SK-N-DZ (cell line): Measurements from ENCODE around the gene PACS1.
A peak's percentile ranks its signal among the peaks of the same experiment; 100 is the strongest.
"Not testable (repeated sequence)": the region's sequence is repeated elsewhere in the genome, so short reads cannot be mapped to it uniquely, and the experiment has no call there.

Experiments
- DNase-seq: peaks from one replicate; pipeline ENCODE4 v3.0.0-alpha.2; 2015; ENCODE audit warnings: low spot score

Gene PACS1

DNA sequence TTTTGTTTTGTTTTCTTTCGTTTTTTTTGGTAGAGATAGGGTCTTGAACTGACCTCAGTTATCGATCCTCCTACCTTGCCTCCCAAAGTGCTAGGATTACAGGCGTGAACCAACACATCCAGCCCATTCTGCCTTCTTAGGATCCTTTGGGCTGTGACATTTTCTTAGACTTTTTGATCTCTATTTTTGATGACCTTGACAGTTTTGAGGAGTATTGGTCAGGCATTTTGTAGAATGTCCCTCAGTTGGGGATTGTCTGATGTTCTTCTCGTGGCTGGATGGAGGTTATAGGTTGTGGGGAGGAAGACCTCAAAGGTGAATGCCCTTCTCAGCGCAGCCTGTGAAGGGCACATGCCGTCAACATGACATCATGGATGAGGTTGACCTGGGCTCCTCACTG is 178.8 kb downstream of the PACS1 start:
- DNase-seq: no peak

DNA sequence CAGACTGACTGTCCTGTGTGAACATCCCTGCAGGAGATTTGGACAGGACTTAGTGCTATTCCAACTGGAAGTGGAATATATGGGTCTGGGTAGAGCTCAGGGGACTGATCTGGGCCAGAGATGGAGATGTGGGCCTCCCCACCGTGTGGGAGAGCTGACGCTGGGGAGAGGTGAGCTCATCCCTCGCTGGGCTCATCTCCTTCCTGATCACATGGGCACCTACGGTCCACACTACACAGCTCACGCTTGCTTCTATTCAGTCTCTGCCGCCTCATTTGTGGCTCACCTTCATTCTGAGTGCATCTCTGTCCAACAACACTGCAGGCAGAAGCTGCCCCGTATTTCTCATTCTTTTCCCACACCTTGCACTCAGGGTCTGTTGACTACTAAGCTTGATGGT is 181.7 kb downstream of the PACS1 start:
- DNase-seq: no peak

DNA sequence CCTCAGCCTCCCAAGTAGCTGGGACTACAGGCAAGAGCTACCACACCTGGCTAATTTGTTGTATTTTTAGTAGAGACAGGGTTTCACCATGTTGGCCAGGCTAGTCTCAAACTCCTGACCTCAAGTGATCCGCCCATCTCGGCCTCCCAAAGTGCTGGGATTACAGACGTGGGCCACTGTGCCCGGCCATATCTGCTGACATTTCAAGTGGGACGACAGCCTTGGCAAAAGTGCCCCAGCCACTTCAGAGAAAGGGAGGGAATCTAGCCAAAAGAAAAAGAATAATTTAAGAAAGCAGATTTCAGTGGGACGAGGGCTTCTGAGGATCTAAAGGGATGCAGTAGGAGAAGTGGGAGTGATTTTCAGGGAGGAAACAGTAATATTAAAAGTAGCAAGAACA is 183.0 kb downstream of the PACS1 start:
- not testable (repeated sequence) for DNase-seq

DNA sequence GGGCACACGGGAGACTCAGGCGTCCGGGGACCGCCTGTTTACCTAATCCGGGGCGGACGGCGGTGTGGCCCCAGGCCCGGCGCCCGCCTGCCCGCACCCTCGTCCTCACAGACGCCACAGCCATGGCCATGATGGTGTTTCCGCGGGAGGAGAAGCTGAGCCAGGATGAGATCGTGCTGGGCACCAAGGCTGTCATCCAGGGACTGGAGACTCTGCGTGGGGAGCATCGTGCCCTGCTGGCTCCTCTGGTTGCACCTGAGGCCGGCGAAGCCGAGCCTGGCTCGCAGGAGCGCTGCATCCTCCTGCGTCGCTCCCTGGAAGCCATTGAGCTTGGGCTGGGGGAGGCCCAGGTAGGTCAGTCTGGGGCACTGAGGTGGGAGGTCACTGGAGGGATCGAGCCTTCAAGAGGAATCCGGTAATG is 188.4 kb downstream of the PACS1 start:
- no peak for DNase-seq

DNA sequence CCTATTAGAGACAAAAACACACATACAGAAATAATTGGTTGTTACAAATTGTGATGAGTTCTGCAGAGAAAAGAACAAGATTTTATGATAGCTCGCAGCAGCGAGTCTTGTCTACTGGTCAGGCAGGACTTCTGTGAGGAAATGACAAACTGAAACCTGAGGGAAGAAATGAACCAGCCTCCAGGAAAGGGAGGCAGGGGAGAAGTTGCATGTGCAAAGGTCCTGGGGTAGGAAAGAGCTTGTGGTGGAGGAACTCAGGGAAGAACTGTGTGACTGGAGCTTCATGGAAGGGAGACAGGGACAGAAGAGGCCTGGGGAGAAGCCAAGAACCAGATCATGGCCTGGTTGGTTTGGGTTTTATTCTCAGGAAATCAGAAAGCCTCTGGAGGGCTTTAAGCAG is 189.2 kb downstream of the PACS1 start:
- DNase-seq: no peak

DNA sequence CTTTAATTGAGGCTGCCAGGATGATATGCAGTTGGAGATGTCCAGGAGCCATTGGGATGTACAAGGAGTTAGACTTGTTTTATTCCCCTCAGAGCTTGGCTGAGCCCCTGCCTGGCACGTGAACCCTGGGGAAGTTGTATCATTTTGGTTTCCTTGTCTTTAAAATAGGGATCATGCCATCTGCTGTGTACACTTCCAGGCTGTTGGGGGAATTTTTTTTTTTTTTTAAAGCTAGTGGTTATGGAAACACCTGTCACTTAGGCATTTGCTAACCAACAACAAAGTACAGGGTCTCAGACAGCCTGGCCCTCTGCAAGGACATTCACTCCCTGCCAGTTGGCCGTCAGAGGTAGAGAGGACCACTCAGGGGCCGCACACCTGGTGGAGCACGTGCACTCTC is 189.9 kb downstream of the PACS1 start:
- no peak for DNase-seq

DNA sequence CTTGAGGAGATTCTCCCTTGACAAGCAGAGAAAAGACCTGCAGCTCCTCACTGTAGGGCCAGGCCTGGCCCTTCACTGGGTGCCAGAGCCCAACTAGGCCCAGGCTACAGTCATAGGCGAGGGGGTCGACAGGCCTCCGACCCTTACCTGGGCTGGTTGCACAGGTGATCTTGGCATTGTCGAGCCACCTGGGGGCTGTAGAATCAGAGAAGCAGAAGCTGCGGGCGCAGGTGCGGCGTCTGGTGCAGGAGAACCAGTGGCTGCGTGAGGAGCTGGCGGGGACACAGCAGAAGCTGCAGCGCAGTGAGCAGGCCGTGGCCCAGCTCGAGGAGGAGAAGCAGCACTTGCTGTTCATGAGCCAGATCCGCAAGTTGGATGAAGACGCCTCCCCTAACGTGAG is 191.5 kb downstream of the PACS1 start:
- no peak for DNase-seq

DNA sequence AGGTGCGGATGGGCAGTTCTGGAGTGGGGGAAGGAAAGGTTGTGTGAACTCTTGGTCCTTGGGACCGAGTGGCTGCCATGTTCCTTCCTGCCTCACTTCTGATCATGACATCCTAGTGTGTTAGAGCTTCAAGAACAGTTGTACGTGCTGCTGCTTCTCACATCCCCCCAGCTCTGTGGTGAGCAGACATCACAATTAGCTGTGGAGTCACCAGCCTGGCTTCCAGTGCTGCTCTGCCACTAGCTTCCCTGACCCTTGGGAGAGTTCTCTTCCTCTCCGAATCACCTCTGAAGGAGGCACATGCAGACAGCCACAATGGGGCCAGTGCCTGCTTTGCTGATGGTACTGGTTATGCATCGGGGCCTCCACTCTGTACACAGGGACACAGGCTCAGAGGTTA is 192.1 kb downstream of the PACS1 start:
- no peak for DNase-seq

DNA sequence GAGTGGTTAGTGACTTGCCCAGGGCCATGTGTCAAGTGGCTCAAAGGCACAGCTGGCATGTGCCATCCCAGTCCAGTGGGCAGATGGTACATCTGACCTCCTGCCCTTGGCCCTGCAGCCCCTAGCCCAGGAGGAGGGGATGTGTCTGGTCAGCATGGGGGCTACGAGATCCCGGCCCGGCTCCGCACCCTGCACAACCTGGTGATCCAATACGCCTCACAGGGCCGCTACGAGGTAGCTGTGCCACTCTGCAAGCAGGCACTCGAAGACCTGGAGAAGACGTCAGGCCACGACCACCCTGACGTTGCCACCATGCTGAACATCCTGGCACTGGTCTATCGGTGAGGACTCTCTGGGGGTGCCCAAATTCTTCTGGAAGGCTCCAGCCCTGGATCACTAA is 192.6 kb downstream of the PACS1 start:
- no peak for DNase-seq

DNA sequence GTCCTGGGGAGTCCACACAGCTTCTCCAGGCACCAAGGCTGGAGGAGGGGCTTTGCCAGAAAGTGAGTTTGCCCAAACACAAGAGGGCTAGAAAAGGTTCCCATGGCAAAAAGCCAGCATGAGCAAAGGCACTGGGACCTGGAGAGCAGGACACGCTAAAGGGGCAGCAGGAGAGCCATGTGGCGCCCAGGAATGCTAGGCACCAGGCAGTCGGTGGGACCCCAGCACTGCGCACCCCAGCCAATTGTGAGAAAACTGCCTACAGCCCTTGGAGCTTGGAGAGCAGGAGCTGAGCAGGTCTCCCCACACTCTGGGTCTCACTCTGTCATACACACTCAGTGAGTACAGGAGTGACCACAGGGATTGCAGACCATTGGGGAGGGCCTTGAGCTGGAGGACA is 193.2 kb downstream of the PACS1 start:
- DNase-seq: no peak

DNA sequence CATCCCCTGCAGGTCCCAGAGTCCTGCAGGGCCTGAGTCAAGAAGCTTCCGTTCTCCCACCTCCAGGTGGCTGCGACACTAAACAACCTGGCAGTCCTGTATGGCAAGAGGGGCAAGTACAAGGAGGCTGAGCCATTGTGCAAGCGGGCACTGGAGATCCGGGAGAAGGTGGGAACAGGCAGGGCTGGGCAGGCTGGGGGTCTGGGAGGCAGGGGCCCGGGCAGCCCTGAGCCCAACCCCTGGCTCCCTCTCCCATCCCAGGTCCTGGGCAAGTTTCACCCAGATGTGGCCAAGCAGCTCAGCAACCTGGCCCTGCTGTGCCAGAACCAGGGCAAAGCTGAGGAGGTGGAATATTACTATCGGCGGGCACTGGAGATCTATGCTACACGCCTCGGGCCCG is 193.7 kb downstream of the PACS1 start:
- DNase-seq: no peak

DNA sequence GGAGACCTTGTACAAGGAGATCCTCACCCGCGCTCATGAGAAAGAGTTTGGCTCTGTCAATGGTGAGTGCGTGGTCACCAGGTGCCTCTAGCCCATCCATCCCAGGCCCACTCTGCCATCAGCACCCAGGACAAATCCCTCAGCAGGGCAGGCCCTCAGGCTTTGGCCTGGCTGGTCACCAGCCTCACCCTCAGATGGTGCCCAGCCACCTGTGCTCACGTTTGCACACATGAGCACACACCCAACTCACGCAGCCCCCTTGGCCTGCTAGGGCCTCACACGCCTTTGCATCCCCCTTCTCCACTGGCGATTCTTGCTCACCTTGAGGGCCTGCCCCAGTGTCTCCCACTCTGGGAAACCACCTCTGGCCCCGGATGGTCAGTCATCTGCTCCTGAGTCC is 194.3 kb downstream of the PACS1 start:
- DNase-seq: no peak

DNA sequence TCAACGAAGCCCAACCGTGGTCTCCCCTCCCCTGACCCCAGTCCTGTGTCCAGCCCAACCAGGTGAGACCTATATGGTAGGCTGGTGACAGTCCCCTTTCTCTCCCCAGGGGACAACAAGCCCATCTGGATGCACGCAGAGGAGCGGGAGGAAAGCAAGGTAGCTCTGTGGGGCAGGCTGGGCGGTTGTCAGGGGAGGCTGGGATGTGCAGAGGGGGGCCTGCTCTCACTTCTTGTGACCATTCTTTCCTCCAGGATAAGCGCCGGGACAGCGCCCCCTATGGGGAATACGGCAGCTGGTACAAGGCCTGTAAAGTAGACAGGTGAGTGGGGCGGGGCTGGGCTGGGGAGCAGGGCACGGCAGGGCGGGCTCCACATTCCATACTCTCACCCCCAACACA is 194.8 kb downstream of the PACS1 start:
- DNase-seq: no peak

DNA sequence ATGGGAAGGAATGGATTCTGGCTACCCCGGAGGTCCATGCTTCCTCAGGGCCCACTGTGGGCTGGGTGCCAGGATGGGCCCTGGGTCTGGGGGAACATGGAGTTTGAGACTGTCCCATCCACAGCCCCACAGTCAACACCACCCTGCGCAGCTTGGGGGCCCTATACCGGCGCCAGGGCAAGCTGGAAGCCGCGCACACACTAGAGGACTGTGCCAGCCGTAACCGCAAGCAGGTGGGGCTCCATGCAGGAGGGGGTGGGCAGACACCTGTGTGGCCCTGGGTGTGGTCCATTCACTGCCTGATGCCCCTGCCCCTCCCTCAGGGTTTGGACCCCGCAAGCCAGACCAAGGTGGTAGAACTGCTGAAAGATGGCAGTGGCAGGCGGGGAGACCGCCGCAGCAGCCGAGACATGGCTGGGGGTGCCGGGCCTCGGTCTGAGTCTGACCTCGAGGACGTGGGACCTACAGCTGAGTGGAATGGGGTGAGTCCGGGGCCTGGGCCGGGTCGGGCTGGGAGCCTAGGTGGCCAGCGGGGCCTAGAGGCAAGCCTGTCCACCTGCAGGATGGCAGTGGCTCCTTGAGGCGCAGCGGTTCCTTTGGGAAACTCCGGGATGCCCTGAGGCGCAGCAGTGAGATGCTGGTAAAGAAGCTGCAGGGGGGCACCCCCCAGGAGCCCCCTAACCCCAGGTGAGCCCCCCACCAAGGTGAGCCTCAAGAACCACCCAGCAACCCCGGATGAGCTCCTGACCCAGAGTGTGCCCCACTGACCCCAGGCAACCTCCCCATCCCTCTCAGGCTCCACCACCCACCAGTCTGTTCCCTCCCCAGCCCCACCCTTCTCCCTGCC is 195.7 kb downstream of the PACS1 start:
- DNase-seq: no peak

DNA sequence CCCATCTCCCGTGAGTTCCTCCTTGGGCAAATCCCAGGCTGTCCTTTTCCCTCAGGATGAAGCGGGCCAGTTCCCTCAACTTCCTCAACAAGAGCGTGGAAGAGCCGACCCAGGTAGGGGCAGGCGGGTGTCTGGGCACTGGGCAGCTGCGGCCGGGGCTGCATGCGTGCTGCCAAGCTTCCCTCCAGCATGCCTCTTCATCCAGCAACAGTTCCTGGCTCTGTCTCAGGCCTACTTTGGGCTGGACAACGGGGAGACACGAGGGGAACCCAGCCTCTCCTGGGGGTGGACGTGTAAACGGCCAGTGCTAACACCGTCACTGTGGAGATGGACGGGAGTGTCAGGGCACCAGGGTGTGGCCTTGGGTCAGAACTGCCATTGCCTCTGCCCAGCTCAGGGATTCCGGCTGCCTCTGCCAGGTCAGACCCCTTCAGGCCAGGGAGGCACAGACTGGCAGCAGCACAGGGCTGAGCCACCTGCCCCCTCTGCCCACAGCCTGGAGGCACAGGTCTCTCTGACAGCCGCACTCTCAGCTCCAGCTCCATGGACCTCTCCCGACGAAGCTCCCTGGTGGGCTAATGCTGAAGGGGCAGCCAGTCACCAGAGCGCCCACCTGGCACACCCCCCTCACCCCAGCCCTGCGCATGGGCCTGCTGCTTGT is 196.4 kb downstream of the PACS1 start:
- DNase-seq: no peak

DNA sequence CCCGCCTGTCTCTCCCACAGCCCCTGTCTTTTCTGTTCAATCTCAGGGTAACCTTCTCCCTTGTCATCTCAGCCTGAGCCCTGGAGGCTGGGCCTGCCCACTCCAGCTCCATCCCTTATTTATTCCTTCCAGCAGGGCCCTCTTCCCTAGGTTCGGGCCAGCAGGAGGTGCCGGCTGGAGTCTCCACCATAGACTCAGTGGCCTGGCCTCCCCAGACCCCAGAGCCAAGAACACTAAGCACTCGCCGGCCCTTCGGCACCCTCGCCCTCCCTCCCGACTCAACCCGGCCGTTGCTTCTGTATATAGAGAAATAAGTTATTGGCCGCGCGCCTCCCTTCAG is 196.9 kb downstream of the PACS1 start:
- no peak for DNase-seq

DNA sequence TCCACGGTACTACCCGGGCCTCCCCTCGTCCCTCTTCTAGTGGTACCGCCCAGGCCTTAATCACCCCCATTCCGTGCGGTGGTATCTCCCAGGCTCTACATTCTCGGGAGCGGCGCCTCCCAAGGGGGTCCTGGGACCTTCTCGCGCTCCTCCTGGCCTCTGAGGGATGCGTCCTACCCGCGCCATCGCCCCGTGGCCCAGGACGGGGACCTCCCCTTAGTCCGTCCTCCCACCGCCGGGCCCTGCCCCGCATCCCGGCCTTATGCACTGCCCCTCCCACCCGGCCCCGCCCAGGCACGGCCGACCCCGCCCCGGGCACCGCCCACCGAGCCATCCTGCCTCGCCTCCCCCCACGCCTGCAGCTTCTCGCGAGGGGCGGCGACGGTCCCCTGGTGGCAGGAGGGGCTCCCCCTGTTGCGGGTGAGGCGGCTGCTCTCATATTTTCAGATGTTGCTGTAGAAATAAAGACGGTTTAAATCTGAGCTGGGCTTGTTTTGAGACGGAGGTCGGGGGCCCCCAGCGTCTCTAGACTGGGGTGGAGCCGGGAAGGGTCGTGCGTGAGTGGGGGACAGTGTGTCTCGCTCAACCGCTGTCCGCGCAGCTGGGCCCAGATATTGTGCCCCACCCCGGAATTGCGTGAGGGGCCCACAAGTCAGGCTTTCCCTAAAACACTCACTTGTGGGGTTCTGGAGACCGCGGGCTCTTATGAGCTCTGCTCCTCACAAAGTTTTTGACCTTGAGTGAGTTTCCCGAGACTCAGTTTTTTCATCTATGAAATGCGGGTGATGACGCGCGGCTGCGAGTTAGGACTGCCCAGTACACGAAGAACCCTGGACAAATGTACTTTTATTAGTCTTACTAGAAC is 197.5 kb downstream of the PACS1 start:
- peak; percentile 87 for DNase-seq

DNA sequence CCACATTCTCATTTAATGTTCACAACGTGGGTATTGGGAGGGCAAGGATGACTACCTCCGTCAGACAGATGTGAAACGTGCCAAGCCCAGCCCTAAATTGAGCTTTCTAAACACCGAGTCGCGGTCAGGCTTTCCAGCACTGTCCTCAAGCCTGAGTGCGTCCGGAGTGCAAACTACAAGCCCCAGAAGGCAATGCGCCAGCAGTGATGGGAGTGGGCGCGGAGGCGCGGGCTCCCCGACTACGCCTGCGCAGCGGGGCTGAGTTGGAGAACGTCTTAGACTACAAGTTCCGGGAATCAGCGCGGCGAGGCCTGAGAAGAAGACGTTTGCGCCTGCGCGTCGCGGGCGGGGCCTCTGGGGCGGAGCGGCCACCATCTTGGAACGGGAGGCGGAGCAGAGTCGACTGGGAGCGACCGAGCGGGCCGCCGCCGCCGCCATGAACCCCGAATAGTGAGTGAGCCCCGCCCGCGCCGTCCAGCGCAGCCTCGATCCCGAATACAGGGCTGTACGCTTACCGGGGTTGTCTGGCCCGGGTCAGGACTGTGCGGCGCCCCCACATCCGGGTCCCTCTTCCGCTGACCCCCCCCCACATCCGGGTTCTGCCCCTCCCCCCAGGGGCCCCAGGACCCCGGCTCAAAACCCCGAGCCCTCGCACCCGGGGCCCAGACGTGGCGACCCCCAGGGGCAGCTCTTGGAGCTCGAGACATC is 198.3 kb downstream of the PACS1 start, which contains the start of gene RAB1B:
RAB1B (plus strand) TSS at position 396 of the 708 bp plus-strand sequence; CDS start at position 437, 41 bp downstream.
- peak; percentile 99 for DNase-seq

DNA sequence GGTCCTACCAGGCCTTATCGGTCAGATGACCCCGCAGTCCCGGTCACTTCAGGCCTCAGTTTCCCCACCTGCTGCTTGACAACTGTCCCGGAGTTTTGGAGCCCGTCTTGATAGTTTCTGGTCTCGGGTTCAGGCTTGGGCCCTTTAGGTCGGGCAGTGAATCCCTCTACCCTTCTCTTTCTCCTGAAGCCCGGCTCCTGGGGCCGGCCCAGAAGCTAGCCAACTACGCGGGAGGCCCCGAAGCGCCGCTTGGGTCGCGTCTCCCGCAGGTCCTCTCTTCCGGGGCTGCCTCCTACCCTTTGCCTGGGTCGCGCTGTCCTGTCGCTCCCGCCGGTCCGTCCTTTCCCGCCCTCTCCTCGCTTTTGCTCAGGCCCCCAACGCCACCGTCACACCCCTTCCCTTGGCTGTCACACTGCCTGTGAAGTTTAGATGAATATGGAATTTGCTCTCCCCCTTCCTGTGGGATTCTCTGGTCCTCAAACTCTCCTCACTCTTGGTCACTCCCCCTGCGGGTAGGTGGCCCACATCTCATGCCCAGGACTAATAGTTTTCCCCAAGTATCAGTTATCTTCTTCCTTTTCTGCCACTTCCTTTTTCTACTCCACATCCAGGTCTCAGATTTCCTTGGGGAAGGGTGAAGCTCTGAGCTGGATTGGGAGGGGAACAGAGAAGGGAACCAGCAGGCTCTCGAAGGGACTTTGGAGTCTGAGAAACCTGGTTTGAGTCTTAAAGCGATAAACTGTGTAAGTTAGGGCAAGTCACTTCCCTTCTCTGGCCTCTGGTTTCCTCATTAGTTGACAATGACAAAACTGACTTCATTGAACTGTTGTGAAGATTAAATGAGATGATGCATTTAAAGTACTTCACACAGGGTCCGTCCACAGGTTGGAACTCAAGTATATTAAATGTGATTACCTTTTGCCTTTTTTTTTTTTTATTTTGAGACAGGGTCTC is 199.2 kb downstream of the PACS1 start:
- DNase-seq: peak; percentile 53

DNA sequence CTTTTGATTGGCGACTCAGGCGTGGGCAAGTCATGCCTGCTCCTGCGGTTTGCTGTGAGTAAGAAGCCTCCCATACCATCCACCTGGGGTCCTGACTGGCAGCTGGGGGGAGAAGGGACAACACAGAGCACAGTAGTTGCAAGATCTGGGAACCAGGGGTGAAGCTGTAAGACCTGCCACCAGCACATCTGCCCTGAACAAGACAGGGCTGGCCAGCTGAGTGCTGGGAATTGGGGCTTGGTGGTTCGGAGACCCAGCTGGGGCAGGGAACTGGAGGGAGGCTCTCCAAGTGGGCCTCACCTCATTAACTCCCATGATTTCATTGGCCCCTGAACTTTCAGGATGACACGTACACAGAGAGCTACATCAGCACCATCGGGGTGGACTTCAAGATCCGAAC is 201.7 kb downstream of the PACS1 start:
- DNase-seq: no peak
